H1 (cell line): Measurements from ENCODE around the gene GTF2F2. TPM values are rescaled to one million over a fixed set of nuclear protein-coding genes. Genes with fewer than 3 reads are reported as not detected.

Experiments used
- CTCF ChIA-PET: fragments of 300-600 bp; sonication (Branson Sonifier 250); formaldehyde crosslinking; loops from one replicate; lab custom pipeline; 2021; ENCODE audit not compliant: partially characterized antibody; lab: Charles Lee
- POLR2A ChIA-PET: fragments of 300-600 bp; sonication (Branson Sonifier 250); formaldehyde crosslinking; loops from one replicate; lab custom pipeline; 2021; ENCODE audit warnings: inconsistent platforms; ENCODE audit not compliant: partially characterized antibody; lab: Charles Lee
- DNase-seq, 2 experiments: peaks; one replicate each; pipeline versions ENCODE4 v3.0.0 to v3.0.0-alpha.2; 2010 to 2022; ENCODE audit warnings: low spot score in 2 of 2, low read depth in 1 of 2, mixed read lengths in 1 of 2
- FAIRE-seq: peaks from 2 replicates; lab custom pipeline; 2011; peaks lifted over from hg19 to GRCh38; lab: Jason Lieb, UNC
- H2AFZ ChIP-seq: 2 replicates; pipeline ENCODE4 v1.8.1; 2012; ENCODE audit warnings: low read length, inconsistent platforms
- H2AK5ac ChIP-seq: 2 replicates; pipeline ENCODE4 v1.6.1; 2013; ENCODE audit warnings: low read depth, low read length
- H2BK120ac ChIP-seq: replicated peaks from 2 replicates; pipeline ENCODE3; 2013; ENCODE audit warnings: low read depth, low read length, inconsistent platforms
- H2BK12ac ChIP-seq: 2 replicates; pipeline ENCODE4 v1.6.1; 2013; ENCODE audit warnings: low read depth, low read length
- H2BK15ac ChIP-seq: 2 replicates; pipeline ENCODE4 v1.6.1; 2013; ENCODE audit warnings: low read length
- H2BK20ac ChIP-seq: 2 replicates; pipeline ENCODE4 v1.6.1; 2013; ENCODE audit warnings: low read length
- H2BK5ac ChIP-seq: 2 replicates; pipeline ENCODE4 v1.6.1; 2013; ENCODE audit warnings: low read depth, low read length
- H3K14ac ChIP-seq: 2 replicates; pipeline ENCODE4 v1.6.1; 2013; ENCODE audit warnings: inconsistent platforms; ENCODE audit not compliant: insufficient read length
- H3K18ac ChIP-seq: 2 replicates; pipeline ENCODE4 v1.6.1; 2013; ENCODE audit warnings: low read length; ENCODE audit errors: extremely low read depth
- H3K23ac ChIP-seq: 2 replicates; pipeline ENCODE4 v1.6.1; 2013; ENCODE audit warnings: inconsistent platforms; ENCODE audit not compliant: insufficient read length
- H3K23me2 ChIP-seq: 2 replicates; pipeline ENCODE4 v1.6.1; 2013; ENCODE audit warnings: low read depth, low read length
- H3K27ac ChIP-seq: 2 replicates; pipeline ENCODE4 v1.6.1; 2011; ENCODE audit warnings: low read depth, low read length, inconsistent platforms
- H3K27me3 ChIP-seq, 4 experiments: replicated peaks in 1 of 4; 1 replicate in 1 of 4; 2 replicates in 3 of 4; pipeline versions ENCODE4 v1.6.1 to v1.8.1; 2011 to 2013; ENCODE audit warnings: low read length in 3 of 4, mild to moderate bottlenecking in 3 of 4, inconsistent platforms in 2 of 4, mixed read lengths in 2 of 4, moderate library complexity in 1 of 4; ENCODE audit not compliant: control insufficient read depth in 3 of 4, insufficient read depth in 3 of 4; ENCODE audit errors: extremely low read depth in 1 of 4
- H3K36me3 ChIP-seq, 4 experiments: 2 replicates each; pipeline versions ENCODE4 v1.6.1 to v1.8.1; 2011 to 2013; ENCODE audit warnings: mild to moderate bottlenecking in 4 of 4, low read length in 3 of 4, moderate library complexity in 2 of 4, control low read depth in 1 of 4, inconsistent platforms in 1 of 4; ENCODE audit not compliant: insufficient read depth in 4 of 4, control insufficient read depth in 2 of 4
- H3K4ac ChIP-seq: replicated peaks from 2 replicates; pipeline ENCODE3; 2013; ENCODE audit warnings: low read length, low read depth, mixed read lengths, inconsistent platforms; ENCODE audit not compliant: insufficient read length
- H3K4me1 ChIP-seq, 4 experiments: replicated peaks in 1 of 4; 1 replicate in 1 of 4; 2 replicates in 3 of 4; pipeline versions ENCODE4 v1.6.1 to v1.8.1; 2011 to 2013; ENCODE audit warnings: low read length in 3 of 4, inconsistent platforms in 2 of 4, mixed read lengths in 1 of 4; ENCODE audit not compliant: insufficient read depth in 4 of 4, control insufficient read depth in 3 of 4
- H3K4me2 ChIP-seq, 2 experiments: 2 replicates each; pipeline versions ENCODE4 v1.6.1 to v1.8.1; 2011 to 2013; ENCODE audit warnings: low read depth in 2 of 2, low read length in 2 of 2, control low read depth in 1 of 2, inconsistent platforms in 1 of 2, mild to moderate bottlenecking in 1 of 2; ENCODE audit not compliant: insufficient read depth in 1 of 2
- H3K4me3 ChIP-seq, 4 experiments: fragments of 200-600, 300-600 bp in 1 of 4; sonication (generic), shearing (Covaris generic), sonication (Bioruptor Twin) in 1 of 4; 2 replicates each; pipeline versions ENCODE4 v1.5.1 to v1.8.1; 2011 to 2016; ENCODE audit warnings: low read length in 4 of 4, low read depth in 3 of 4, control low read depth in 2 of 4, inconsistent platforms in 2 of 4, mild to moderate bottlenecking in 2 of 4, mixed read lengths in 1 of 4, moderate library complexity in 1 of 4; ENCODE audit not compliant: insufficient read depth in 2 of 4; ENCODE audit errors: extremely low read depth in 1 of 4
- H3K56ac ChIP-seq: replicated peaks from 2 replicates; pipeline ENCODE3; 2013; ENCODE audit warnings: low read depth, mild to moderate bottlenecking, mixed read lengths, low read length, inconsistent platforms; ENCODE audit not compliant: insufficient read length
- H3K79me1 ChIP-seq: 2 replicates; pipeline ENCODE4 v1.6.1; 2013; ENCODE audit warnings: low read depth, low read length, control low read depth
- H3K79me2 ChIP-seq, 2 experiments: 2 replicates each; pipeline versions ENCODE4 v1.6.1 to v1.8.1; 2012 to 2013; ENCODE audit warnings: low read length in 2 of 2, mild to moderate bottlenecking in 2 of 2, inconsistent platforms in 1 of 2; ENCODE audit not compliant: insufficient read depth in 2 of 2, control insufficient read depth in 1 of 2
- H3K9ac ChIP-seq, 4 experiments: replicated peaks in 1 of 4; 1 replicate in 1 of 4; 2 replicates in 3 of 4; pipeline versions ENCODE4 v1.6.1 to v1.8.1; 2011 to 2013; ENCODE audit warnings: low read depth in 3 of 4, low read length in 3 of 4, control low read depth in 2 of 4, mild to moderate bottlenecking in 2 of 4, moderate library complexity in 2 of 4, inconsistent platforms in 1 of 4; ENCODE audit errors: extremely low read depth in 1 of 4
- H3K9me3 ChIP-seq, 2 experiments: 2 replicates each; pipeline versions ENCODE4 v1.6.1 to v1.8.1; 2012 to 2013; ENCODE audit warnings: mild to moderate bottlenecking in 2 of 2, moderate library complexity in 2 of 2, control low read depth in 1 of 2, inconsistent platforms in 1 of 2, low read depth in 1 of 2, low read length in 1 of 2, mixed read lengths in 1 of 2; ENCODE audit not compliant: insufficient read depth in 2 of 2
- H4K20me1 ChIP-seq, 2 experiments: replicated peaks in 1 of 2; 2 replicates each; pipeline versions ENCODE3 to v1.8.1; 2011 to 2013; ENCODE audit warnings: inconsistent platforms in 2 of 2, low read length in 2 of 2, mild to moderate bottlenecking in 1 of 2; ENCODE audit not compliant: insufficient read depth in 2 of 2, control insufficient read depth in 1 of 2
- H4K5ac ChIP-seq: 2 replicates; pipeline ENCODE4 v1.6.1; 2013; ENCODE audit warnings: low read length, low read depth, mixed read lengths, inconsistent platforms; ENCODE audit not compliant: insufficient read length
- H4K8ac ChIP-seq: 2 replicates; pipeline ENCODE4 v1.8.0; 2013; ENCODE audit warnings: mild to moderate bottlenecking, moderate library complexity, low read length, inconsistent platforms; ENCODE audit not compliant: insufficient read depth; ENCODE audit errors: extremely low read depth
- H4K91ac ChIP-seq: replicated peaks from 2 replicates; pipeline ENCODE3; 2013; ENCODE audit warnings: low read length, mixed read lengths, inconsistent platforms; ENCODE audit not compliant: insufficient read length
- CHD2 ChIP-seq: IDR thresholded peaks from 2 replicates; pipeline ENCODE4 v1.6.1; 2012; ENCODE audit warnings: low read length, improper control_type of control experiment
- CREB1 ChIP-seq: IDR thresholded peaks from 2 replicates; pipeline ENCODE4 v1.6.1; 2012; ENCODE audit warnings: inconsistent platforms
- EP300 ChIP-seq, 2 experiments: IDR thresholded peaks; 1 replicate in 1 of 2; 2 replicates in 1 of 2; pipeline ENCODE4 v1.6.1; 2011 to 2012; ENCODE audit warnings: low read depth in 2 of 2, low read length in 2 of 2, mild to moderate bottlenecking in 2 of 2, borderline replicate concordance in 1 of 2, inconsistent platforms in 1 of 2, moderate library complexity in 1 of 2
- MAFK ChIP-seq: IDR thresholded peaks from 2 replicates; pipeline ENCODE4 v1.6.1; 2012; ENCODE audit warnings: low read depth, mild to moderate bottlenecking, improper control_type of control experiment, low read length
- NANOG ChIP-seq: IDR thresholded peaks from 2 replicates; pipeline ENCODE4 v1.6.1; 2011; ENCODE audit warnings: low read length, low read depth, mild to moderate bottlenecking, inconsistent platforms; ENCODE audit not compliant: insufficient read depth, poor library complexity, severe bottlenecking
- RAD21 ChIP-seq, 2 experiments: IDR thresholded peaks in 1 of 2; conservative IDR thresholded peaks in 1 of 2; 2 replicates each; pipeline ENCODE4 v1.6.1; 2011; ENCODE audit warnings: low read depth in 2 of 2, low read length in 2 of 2, improper control_type of control experiment in 1 of 2, inconsistent platforms in 1 of 2, mild to moderate bottlenecking in 1 of 2, moderate library complexity in 1 of 2
- RNF2 ChIP-seq: fragments of 200-900, 300-1000 bp; sonication (generic); IDR thresholded peaks from 2 replicates; pipeline ENCODE4 v1.7.1; 2016; ENCODE audit warnings: borderline replicate concordance, low read depth, mild to moderate bottlenecking, antibody characterized with exemption, low read length; ENCODE audit not compliant: poor library complexity, severe bottlenecking; ENCODE audit errors: missing control alignments
- SIRT6 ChIP-seq: IDR thresholded peaks from one replicate; pipeline ENCODE4 v1.7.1; 2012; ENCODE audit warnings: low read length, inconsistent platforms
- SP1 ChIP-seq: IDR thresholded peaks from 2 replicates; pipeline ENCODE4 v1.6.1; 2011; ENCODE audit warnings: low read depth, low read length
- SP2 ChIP-seq: IDR thresholded peaks from 2 replicates; pipeline ENCODE4 v1.6.1; 2012; ENCODE audit warnings: mild to moderate bottlenecking, low read length, inconsistent platforms
- TAF1 ChIP-seq: IDR thresholded peaks from 2 replicates; pipeline ENCODE4 v1.6.1; 2011; ENCODE audit warnings: mild to moderate bottlenecking, low read depth, low read length
- WGBS, 2 experiments: shearing (Covaris generic) in 1 of 2; methylation state at CpG; one replicate each; pipeline versions ENCODE4 v1.1.6 to v1.1.7; 2013 to 2015; ENCODE audit warnings: low lambda C conversion rate in 2 of 2, mixed read lengths in 2 of 2, inconsistent platforms in 1 of 2, low coverage in 1 of 2, missing lambda C conversion rate in 1 of 2; ENCODE audit not compliant: insufficient replicate concordance in 2 of 2, insufficient coverage in 1 of 2, insufficient read length in 1 of 2; ENCODE audit errors: extremely low coverage in 1 of 2, missing lambda C conversion rate in 1 of 2; 5-methylcytosine and 5-hydroxymethylcytosine counted together
- polyA plus RNA-seq, 7 experiments: library from polyadenylated mRNA; depleted of rRNA in 3 of 7; stranded (reverse) in 5 of 7; unstranded in 2 of 7; fragments of >200 nt in 5 of 7; fragments of 200-250 nt in 2 of 7; gene quantifications; 1 replicate in 5 of 7; 2 replicates in 1 of 7; 4 replicates in 1 of 7; pipeline versions ENCODE4 v1.2.1 to v1.2.3, GENCODE V29; 2011 to 2013; ENCODE audit warnings: missing spikeins in 2 of 7, mixed read lengths in 2 of 7
- total RNA-seq: library from RNA; stranded (reverse); fragmentation: NEBNext Ultra II Directional; extraction: Animal tissue kit (Norgen Biotek cat#: 25700); gene quantifications from 2 replicates; pipeline ENCODE4 v1.2.1, GENCODE V29; 2021
- TF ChIP-seq, protein P1 (sequence below): IDR thresholded peaks from 2 replicates; pipeline ENCODE4 v1.6.1; 2012; ENCODE audit warnings: inconsistent platforms
- TF ChIP-seq, protein P2 (sequence below): IDR thresholded peaks from 2 replicates; pipeline ENCODE4 v1.6.1; 2012; ENCODE audit warnings: inconsistent platforms

The GTF2F2 gene
- total and polyA plus RNA-seq, 2 of the 8 experiments (the other 6 are each of a cell fraction or from before 2014, with no cell fraction given): 10.8 to 31.1 TPM

DNA sequence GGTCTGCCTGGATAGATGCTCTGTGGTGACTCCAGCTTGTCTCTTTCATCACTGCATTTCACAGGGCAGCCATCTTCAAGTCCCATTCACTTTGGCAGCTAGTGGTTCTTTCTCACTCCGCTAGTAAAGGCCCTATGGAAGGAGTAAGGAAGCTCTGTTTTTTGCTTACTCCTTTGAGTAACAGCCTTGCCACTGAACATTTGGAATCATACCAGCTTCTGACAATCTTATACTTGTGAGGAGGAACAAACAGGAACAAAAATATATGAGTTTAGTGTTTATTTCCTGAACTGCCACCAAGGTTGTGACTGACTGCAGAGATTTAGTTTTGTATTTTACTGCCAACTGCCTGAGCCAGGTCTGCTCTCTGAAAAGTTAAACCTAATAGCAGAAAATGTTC is 41.9 kb downstream of the GTF2F2 start:
- 100% methylated on average over 1 of the region's 1 CpG; no CpG with 5 or more reads in 1 of the 2 experiments for WGBS, 2 experiments

More for the DNA sequence above, 41.9 kb downstream of the GTF2F2 start:
- no peak overlapping the region for H4K8ac ChIP-seq
- H3K4me1 ChIP-seq: no peaks in the 10 kb centered on the region
- no peak overlapping the region for H2AFZ ChIP-seq
- 0 out of 2 replicates have a peak, but pooled peaks cover 2% of the 10 kb centered on the region for H3K79me1 ChIP-seq
- no peak overlapping the region for H3K4me2 ChIP-seq
- no peak overlapping the region for H3K14ac ChIP-seq
- TF ChIP-seq SIRT6 (no peak), RAD21 (IDR thresholded peaks at IDR 0.05 in 1 of 2, conservative IDR thresholded peaks at IDR 0.05 in 1 of 2; ENCODE audit: low read depth in 2 of 2, low read length in 2 of 2) (no peak), MAFK (no peak), CREB1 (no peak), CHD2 (no peak), SP2 (no peak), NANOG (no peak), TAF1 (no peak), EP300 (IDR thresholded peaks at IDR 0.05; ENCODE audit: borderline replicate concordance in 1 of 2, low read depth in 2 of 2, low read length in 2 of 2) (no peak), SP1 (no peak), RNF2 (no peak)
- TF ChIP-seq, protein P1, sequence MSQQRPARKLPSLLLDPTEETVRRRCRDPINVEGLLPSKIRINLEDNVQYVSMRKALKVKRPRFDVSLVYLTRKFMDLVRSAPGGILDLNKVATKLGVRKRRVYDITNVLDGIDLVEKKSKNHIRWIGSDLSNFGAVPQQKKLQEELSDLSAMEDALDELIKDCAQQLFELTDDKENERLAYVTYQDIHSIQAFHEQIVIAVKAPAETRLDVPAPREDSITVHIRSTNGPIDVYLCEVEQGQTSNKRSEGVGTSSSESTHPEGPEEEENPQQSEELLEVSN: no peak
- TF ChIP-seq, protein P2, sequence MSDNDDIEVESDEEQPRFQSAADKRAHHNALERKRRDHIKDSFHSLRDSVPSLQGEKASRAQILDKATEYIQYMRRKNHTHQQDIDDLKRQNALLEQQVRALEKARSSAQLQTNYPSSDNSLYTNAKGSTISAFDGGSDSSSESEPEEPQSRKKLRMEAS: no peak
- TF ChIP-seq, all 59 proteins: peak for 0
- H3K36me3 ChIP-seq: peaks cover 0 to 3% (median 0%) of the 10 kb centered on the region in 4 experiments; a peak in 1 of 8 replicates
- no peak overlapping the region for H2BK15ac ChIP-seq
- H3K27ac ChIP-seq: no peak overlapping the region
- POLR2A ChIA-PET: interaction anchor here (2.5 kb wide), 1 partner anchor 179 kb away, joined by 6 read pairs; the partner anchor contains the start of gene TPT1
- no peak for DNase-seq
- H4K91ac ChIP-seq: no peak overlapping the region
- CTCF ChIA-PET: interaction anchor here (0.7 to 1.3 kb wide), 2 partner anchors 9 to 115 kb away, joined by 3 read pairs; no protein-coding TSS in a partner anchor
- FAIRE-seq: no peak
- no peaks in the 10 kb centered on the region for H3K79me2 ChIP-seq
- H3K56ac ChIP-seq: no peak overlapping the region
- H4K5ac ChIP-seq: no peak overlapping the region
- H3K23ac ChIP-seq: no peak overlapping the region
- H3K4ac ChIP-seq: no peak overlapping the region
- no peaks in the 10 kb centered on the region for H4K20me1 ChIP-seq
- H2AK5ac ChIP-seq: no peak overlapping the region
- no peak overlapping the region for H3K9ac ChIP-seq
- H3K27me3 ChIP-seq: no peaks in the 10 kb centered on the region
- no peak overlapping the region for H2BK20ac ChIP-seq
- H2BK5ac ChIP-seq: no peak overlapping the region
- no peak overlapping the region for H2BK120ac ChIP-seq
- no peak overlapping the region for H3K4me3 ChIP-seq
- H3K23me2 ChIP-seq: no peaks in the 10 kb centered on the region
- no peak overlapping the region for H2BK12ac ChIP-seq
- no peak overlapping the region for H3K18ac ChIP-seq
- H3K9me3 ChIP-seq: no peaks in the 10 kb centered on the region
